ENCODE data around the gene SLC16A2. TPM values are rescaled to one million over a fixed set of nuclear protein-coding genes. Genes with fewer than 3 reads are reported as not detected.
"Not testable (repeated sequence)": the region's sequence is repeated elsewhere in the genome, so short reads cannot be mapped to it uniquely, and the experiment has no call there.

Gene SLC16A2
- total RNA-seq, 1 donor from 2014 or later: 6.7 TPM

GRCh38 chrX:74434336-74434735 is 13.0 kb downstream of the SLC16A2 start:
- intact Hi-C loops (cut with micrococcal nuclease): no loop called here
- no peak for DNase-seq
- ATAC-seq: no peak

GRCh38 chrX:74437530-74437929 is 16.2 kb downstream of the SLC16A2 start:
- ATAC-seq (no peak), DNase-seq (no peak)
- intact Hi-C loops (cut with micrococcal nuclease): no loop called here

- ATAC-seq (no peak), DNase-seq (no peak)
- intact Hi-C loops (cut with micrococcal nuclease): no loop called here
Measured at GRCh38 chrX:74438764-74439163, 17.5 kb downstream of the SLC16A2 start.

- DNase-seq (no peak), ATAC-seq (no peak)
- intact Hi-C loops (cut with micrococcal nuclease): no loop called here
Measured at GRCh38 chrX:74445099-74445498, 23.8 kb downstream of the SLC16A2 start.

- DNase-seq: no peak
- ATAC-seq: no peak
- intact Hi-C loops (cut with micrococcal nuclease): no loop called here
Measured at GRCh38 chrX:74446876-74447275, 25.6 kb downstream of the SLC16A2 start.

GRCh38 chrX:74448669-74449068 is 27.4 kb downstream of the SLC16A2 start:
- intact Hi-C loops (cut with micrococcal nuclease): no loop called here
- DNase-seq (no peak), ATAC-seq (no peak)

- intact Hi-C loops (cut with micrococcal nuclease): no loop called here
- no peak for DNase-seq
- ATAC-seq: no peak
Measured at GRCh38 chrX:74449322-74449936, 28.1 kb downstream of the SLC16A2 start.

GRCh38 chrX:74449937-74450330 is 28.6 kb downstream of the SLC16A2 start:
- intact Hi-C loops (cut with micrococcal nuclease): no loop called here
- no peak for DNase-seq
- no peak for ATAC-seq

GRCh38 chrX:74450803-74451449 is 29.6 kb downstream of the SLC16A2 start:
- intact Hi-C loops (cut with micrococcal nuclease): no loop called here
- ATAC-seq (peak; percentile 24), DNase-seq (no peak)

GRCh38 chrX:74451450-74452198 is 30.3 kb downstream of the SLC16A2 start:
- ATAC-seq (no peak), DNase-seq (no peak)
- intact Hi-C loops (cut with micrococcal nuclease): no loop called here

GRCh38 chrX:74452199-74452481 is 30.8 kb downstream of the SLC16A2 start:
- ATAC-seq: no peak
- intact Hi-C loops (cut with micrococcal nuclease): no loop called here
- no peak for DNase-seq

GRCh38 chrX:74453178-74453577 is 31.9 kb downstream of the SLC16A2 start:
- ATAC-seq: no peak
- intact Hi-C loops (cut with micrococcal nuclease): no loop called here
- no peak for DNase-seq

- intact Hi-C loops (cut with micrococcal nuclease); DNase-seq; ATAC-seq: not testable (repeated sequence)
Measured at GRCh38 chrX:74454233-74454632, 32.9 kb downstream of the SLC16A2 start.

- ATAC-seq: no peak
Measured at GRCh38 chrX:74458736-74459135, 37.4 kb downstream of the SLC16A2 start.

GRCh38 chrX:74461384-74461783 is 40.1 kb downstream of the SLC16A2 start:
- intact Hi-C loops (cut with micrococcal nuclease): no loop called here
- DNase-seq (no peak), ATAC-seq (peak; percentile 30)

More at GRCh38 chrX:74458736-74459135, 37.4 kb downstream of the SLC16A2 start:
- no peak for DNase-seq
- intact Hi-C loops (cut with micrococcal nuclease): no loop called here

- ATAC-seq: no peak
- intact Hi-C loops (cut with micrococcal nuclease): no loop called here
- no peak for DNase-seq
Measured at GRCh38 chrX:74464722-74465121, 43.4 kb downstream of the SLC16A2 start.

- ATAC-seq (no peak), DNase-seq (no peak)
- intact Hi-C loops (cut with micrococcal nuclease): no loop called here
Measured at GRCh38 chrX:74465424-74465823, 44.1 kb downstream of the SLC16A2 start.

GRCh38 chrX:74467656-74468055 is 46.4 kb downstream of the SLC16A2 start:
- no peak for ATAC-seq
- intact Hi-C loops (cut with micrococcal nuclease): no loop called here
- no peak for DNase-seq

- ATAC-seq; intact Hi-C loops (cut with micrococcal nuclease); DNase-seq: not testable (repeated sequence)
Measured at GRCh38 chrX:74473116-74473515, 51.8 kb downstream of the SLC16A2 start.

- ATAC-seq: no peak
- intact Hi-C loops (cut with micrococcal nuclease): no loop called here
- no peak for DNase-seq
Measured at GRCh38 chrX:74490247-74490646, 69.0 kb downstream of the SLC16A2 start.

All from left ventricle myocardium superior (tissue), 1 donor.